GM12873 (cell line): ENCODE measurements around the gene PPM1H.

Experiments used
- CTCF ChIP-seq: IDR thresholded peaks from 2 replicates; pipeline ENCODE4 v1.5.1; 2012; ENCODE audit warnings: low read depth, mild to moderate bottlenecking, moderate library complexity, low read length, control low read depth; ENCODE audit not compliant: insufficient read depth; ENCODE audit errors: missing control alignments

PPM1H gene

DNA sequence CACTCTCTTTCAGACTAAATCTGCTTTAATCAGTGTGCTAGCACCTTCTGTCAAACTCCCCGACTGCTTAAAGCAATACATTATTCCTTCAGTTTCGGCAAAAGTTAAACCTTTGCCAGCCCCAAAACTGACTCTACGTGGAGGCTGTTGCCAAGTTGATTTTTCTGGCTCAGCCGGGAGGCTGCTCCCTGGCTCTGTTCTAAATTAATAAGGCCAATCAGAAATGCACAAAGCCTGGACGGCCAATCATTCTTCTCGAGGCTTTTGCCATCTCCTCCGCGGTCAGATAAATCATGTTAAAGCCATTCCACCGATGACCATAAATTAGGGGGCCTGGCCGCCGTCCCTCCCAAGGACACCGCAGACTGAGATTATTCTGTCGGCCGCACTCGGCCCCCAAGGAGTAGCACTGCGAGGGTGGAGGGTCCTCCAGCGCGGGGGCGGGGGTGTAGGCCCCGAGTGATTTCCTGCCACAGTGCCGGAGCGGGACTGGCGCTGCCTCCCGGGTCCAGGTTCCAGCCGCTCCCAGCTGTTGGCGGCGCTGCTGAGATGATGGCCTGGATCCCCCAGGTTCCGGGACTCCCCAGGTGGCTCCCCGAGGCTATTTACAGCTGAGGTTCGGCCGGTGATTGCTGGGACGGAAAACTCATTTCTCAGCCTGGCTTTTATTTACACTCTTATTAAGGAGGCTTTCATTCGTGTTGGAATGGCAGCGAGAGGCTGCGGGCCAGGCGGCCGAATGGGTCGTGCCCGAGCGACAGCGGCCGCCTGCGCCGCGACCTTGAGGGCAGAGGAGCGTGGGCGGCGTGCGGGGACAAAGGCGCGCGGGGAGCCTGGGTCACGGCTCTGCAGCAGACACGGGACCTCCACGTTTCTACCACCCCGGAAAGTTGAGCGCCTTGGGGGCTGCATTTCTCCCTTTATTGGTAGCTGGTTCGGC lies 303.2 kb downstream of the PPM1H start:
- peak; percentile 30 for TF ChIP-seq CTCF

GRCh38 chr12:62629971-62630739 lies 304.8 kb downstream of the PPM1H start:
- TF ChIP-seq CTCF: no peak

GRCh38 chr12:62629413-62629812 lies 305.5 kb downstream of the PPM1H start:
- TF ChIP-seq CTCF: no peak

GRCh38 chr12:62627181-62627580 lies 307.8 kb downstream of the PPM1H start:
- TF ChIP-seq CTCF: no peak

DNA sequence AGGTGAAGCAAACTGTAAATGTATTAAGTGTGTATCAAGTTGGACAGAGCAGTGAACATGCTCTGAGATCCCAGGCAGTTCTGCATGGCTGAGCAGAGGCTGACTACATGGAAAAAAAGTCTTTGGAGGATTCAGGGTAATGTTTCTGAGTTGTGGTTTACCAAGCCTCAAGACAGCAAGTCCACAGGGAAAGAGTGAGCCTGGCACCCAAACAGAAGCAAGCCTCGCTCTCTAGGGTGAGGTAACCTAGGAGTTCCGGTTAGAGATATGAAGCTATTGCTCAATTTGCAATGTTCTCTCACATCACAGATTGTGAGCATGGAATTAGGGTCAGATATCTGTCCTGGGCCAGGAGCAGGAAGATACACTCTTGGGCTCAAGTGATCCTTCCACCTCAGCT lies 309.7 kb downstream of the PPM1H start:
- TF ChIP-seq CTCF: no peak

DNA sequence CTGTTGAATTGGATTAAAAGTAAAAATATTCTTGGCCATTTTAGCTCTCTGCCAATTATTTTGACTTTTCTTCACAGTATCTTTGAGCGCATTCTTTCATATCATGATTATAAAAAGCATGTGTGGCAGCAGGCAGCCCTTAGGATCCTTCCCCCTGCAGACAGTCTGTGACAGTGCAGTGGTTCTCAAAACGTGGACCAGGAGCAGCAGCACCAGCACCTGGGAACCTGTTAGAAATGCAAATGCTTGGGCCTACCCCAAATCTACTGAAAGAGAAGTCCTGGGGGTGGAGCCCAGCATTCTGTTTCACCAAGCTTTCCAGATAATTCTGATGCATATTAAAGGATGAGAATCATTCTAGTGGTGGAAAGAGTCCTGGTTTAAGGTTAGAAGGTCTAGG lies 312.8 kb downstream of the PPM1H start:
- no peak for TF ChIP-seq CTCF

- no peak for TF ChIP-seq CTCF
Observed at GRCh38 chr12:62621101-62621638, 313.8 kb downstream of the PPM1H start.
